HEK293 (cell line): Measurements from ENCODE around the gene LTBP1.

ENCODE experiments used
- HOXD13 ChIP-seq: sonication (generic); formaldehyde crosslinking; IDR thresholded peaks from 2 replicates; pipeline ENCODE4 v1.8.0; 2022; ENCODE audit warnings: missing genetic modification reagents, borderline replicate concordance
- IKZF3 ChIP-seq: fragments of 450-650 bp; IDR thresholded peaks from 2 replicates; pipeline ENCODE4 v1.5.0; 2018; ENCODE audit warnings: missing biosample characterization, mild to moderate bottlenecking, missing genetic modification characterization, moderate library complexity
- MEIS1 ChIP-seq: sonication (generic); formaldehyde crosslinking; IDR thresholded peaks from 2 replicates; pipeline ENCODE4 v1.8.1; 2022; ENCODE audit warnings: missing genetic modification reagents, mild to moderate bottlenecking, borderline replicate concordance
- OVOL3 ChIP-seq: fragments of 450-650 bp; formaldehyde crosslinking; IDR thresholded peaks from 2 replicates; pipeline ENCODE4 v1.5.1; 2016; ENCODE audit warnings: missing biosample characterization, missing genetic modification characterization
- PRDM1 ChIP-seq: fragments of 450-650 bp; formaldehyde crosslinking; IDR thresholded peaks from 2 replicates; pipeline ENCODE4; 2016; ENCODE audit warnings: missing biosample characterization, missing genetic modification characterization
- SCRT2 ChIP-seq: fragments of 450-650 bp; formaldehyde crosslinking; IDR thresholded peaks from 2 replicates; pipeline ENCODE4 v1.5.1; 2016; ENCODE audit warnings: missing biosample characterization, missing genetic modification characterization
- SP2 ChIP-seq: fragments of 450-650 bp; formaldehyde crosslinking; IDR thresholded peaks from 2 replicates; pipeline ENCODE4 v1.5.1; 2016; ENCODE audit warnings: missing biosample characterization, missing genetic modification characterization
- ZNF10 ChIP-seq: fragments of 450-650 bp; formaldehyde crosslinking; IDR thresholded peaks from 2 replicates; pipeline ENCODE4 v1.5.1; 2017; ENCODE audit warnings: missing biosample characterization, missing genetic modification characterization
- ZNF132 ChIP-seq: fragments of 450-650 bp; formaldehyde crosslinking; IDR thresholded peaks from 2 replicates; pipeline ENCODE4 v1.5.1; 2017; ENCODE audit warnings: missing biosample characterization, missing genetic modification characterization, borderline replicate concordance
- ZNF16 ChIP-seq: fragments of 450-650 bp; formaldehyde crosslinking; IDR thresholded peaks from 2 replicates; pipeline ENCODE4 v1.5.1; 2016; ENCODE audit warnings: low read depth, missing biosample characterization, missing genetic modification characterization
- ZNF184 ChIP-seq: fragments of 450-650 bp; IDR thresholded peaks from 2 replicates; pipeline ENCODE4 v1.5.1; 2018; ENCODE audit warnings: missing biosample characterization, mild to moderate bottlenecking, missing genetic modification characterization
- ZNF19 ChIP-seq: fragments of 450-650 bp; formaldehyde crosslinking; IDR thresholded peaks from 2 replicates; pipeline ENCODE4; 2016; ENCODE audit warnings: missing biosample characterization, missing genetic modification characterization, low read depth
- ZNF248 ChIP-seq: fragments of 450-650 bp; formaldehyde crosslinking; IDR thresholded peaks from 2 replicates; pipeline ENCODE4 v1.5.1; 2017; ENCODE audit warnings: missing biosample characterization, missing genetic modification characterization
- ZNF292 ChIP-seq: fragments of 450-650 bp; formaldehyde crosslinking; IDR thresholded peaks from 2 replicates; pipeline ENCODE4 v1.5.1; 2016; ENCODE audit warnings: low read depth, missing biosample characterization, missing genetic modification characterization, borderline replicate concordance
- ZNF324 ChIP-seq: fragments of 450-650 bp; formaldehyde crosslinking; IDR thresholded peaks from 2 replicates; pipeline ENCODE4 v1.5.1; 2016; ENCODE audit warnings: missing biosample characterization, missing genetic modification characterization
- ZNF335 ChIP-seq: fragments of 450-650 bp; formaldehyde crosslinking; conservative IDR thresholded peaks from 2 replicates; pipeline ENCODE4 v1.5.1; 2016; ENCODE audit warnings: missing biosample characterization, missing genetic modification characterization
- ZNF549 ChIP-seq: fragments of 450-650 bp; IDR thresholded peaks from 2 replicates; pipeline ENCODE4 v1.5.1; 2018; ENCODE audit warnings: missing biosample characterization, missing genetic modification characterization, mild to moderate bottlenecking, inconsistent platforms, moderate library complexity
- ZNF585B ChIP-seq: fragments of 450-650 bp; formaldehyde crosslinking; IDR thresholded peaks from 2 replicates; pipeline ENCODE4 v1.5.1; 2016; ENCODE audit warnings: missing biosample characterization, missing genetic modification characterization
- ZNF621 ChIP-seq: fragments of 450-650 bp; formaldehyde crosslinking; IDR thresholded peaks from 2 replicates; pipeline ENCODE4 v1.5.1; 2017; ENCODE audit warnings: missing biosample characterization, missing genetic modification characterization
- ZNF701 ChIP-seq: fragments of 450-650 bp; formaldehyde crosslinking; IDR thresholded peaks from 2 replicates; pipeline ENCODE4 v1.5.1; 2016; ENCODE audit warnings: missing biosample characterization, missing genetic modification characterization
- ZNF830 ChIP-seq: fragments of 450-650 bp; IDR thresholded peaks from 2 replicates; pipeline ENCODE4 v1.5.0; 2018; ENCODE audit warnings: missing biosample characterization, missing genetic modification characterization, low read depth, mild to moderate bottlenecking, moderate library complexity
- ZNF843 ChIP-seq: fragments of 450-650 bp; formaldehyde crosslinking; IDR thresholded peaks from 2 replicates; pipeline ENCODE4 v1.5.1; 2016; ENCODE audit warnings: missing biosample characterization, missing genetic modification characterization
- ZSCAN23 ChIP-seq: fragments of 450-650 bp; formaldehyde crosslinking; IDR thresholded peaks from 2 replicates; pipeline ENCODE4 v1.5.1; 2016; ENCODE audit warnings: missing biosample characterization, missing genetic modification characterization
- ZSCAN30 ChIP-seq: fragments of 450-650 bp; IDR thresholded peaks from 2 replicates; pipeline ENCODE4 v1.5.1; 2018; ENCODE audit warnings: missing biosample characterization, mild to moderate bottlenecking, missing genetic modification characterization, moderate library complexity
- TF ChIP-seq, protein P1 (sequence below): fragments of 450-650 bp; formaldehyde crosslinking; IDR thresholded peaks from 2 replicates; pipeline ENCODE4 v1.5.1; 2017; ENCODE audit warnings: missing biosample characterization, missing genetic modification characterization
- TF ChIP-seq, protein P2 (sequence below): fragments of 450-650 bp; formaldehyde crosslinking; IDR thresholded peaks from 2 replicates; pipeline ENCODE4 v1.5.1; 2016; ENCODE audit warnings: missing biosample characterization, missing genetic modification characterization
- TF ChIP-seq, protein P3 (sequence below): fragments of 450-650 bp; formaldehyde crosslinking; optimal IDR thresholded peaks from 2 replicates; pipeline ENCODE3; 2016; ENCODE audit warnings: missing biosample characterization, mild to moderate bottlenecking, missing genetic modification characterization
- TF ChIP-seq, protein P4 (sequence below): fragments of 450-650 bp; formaldehyde crosslinking; IDR thresholded peaks from 2 replicates; pipeline ENCODE4 v1.5.0; 2017; ENCODE audit warnings: missing biosample characterization, missing genetic modification characterization, borderline replicate concordance
- TF ChIP-seq, protein P5 (sequence below): fragments of 450-650 bp; IDR thresholded peaks from 2 replicates; pipeline ENCODE4 v1.5.1; 2018; ENCODE audit warnings: missing biosample characterization, missing genetic modification characterization
- TF ChIP-seq, protein P6 (sequence below): fragments of 450-650 bp; formaldehyde crosslinking; IDR thresholded peaks from 2 replicates; pipeline ENCODE4 v1.5.1; 2017; ENCODE audit warnings: missing biosample characterization, missing genetic modification characterization

LTBP1 gene

DNA sequence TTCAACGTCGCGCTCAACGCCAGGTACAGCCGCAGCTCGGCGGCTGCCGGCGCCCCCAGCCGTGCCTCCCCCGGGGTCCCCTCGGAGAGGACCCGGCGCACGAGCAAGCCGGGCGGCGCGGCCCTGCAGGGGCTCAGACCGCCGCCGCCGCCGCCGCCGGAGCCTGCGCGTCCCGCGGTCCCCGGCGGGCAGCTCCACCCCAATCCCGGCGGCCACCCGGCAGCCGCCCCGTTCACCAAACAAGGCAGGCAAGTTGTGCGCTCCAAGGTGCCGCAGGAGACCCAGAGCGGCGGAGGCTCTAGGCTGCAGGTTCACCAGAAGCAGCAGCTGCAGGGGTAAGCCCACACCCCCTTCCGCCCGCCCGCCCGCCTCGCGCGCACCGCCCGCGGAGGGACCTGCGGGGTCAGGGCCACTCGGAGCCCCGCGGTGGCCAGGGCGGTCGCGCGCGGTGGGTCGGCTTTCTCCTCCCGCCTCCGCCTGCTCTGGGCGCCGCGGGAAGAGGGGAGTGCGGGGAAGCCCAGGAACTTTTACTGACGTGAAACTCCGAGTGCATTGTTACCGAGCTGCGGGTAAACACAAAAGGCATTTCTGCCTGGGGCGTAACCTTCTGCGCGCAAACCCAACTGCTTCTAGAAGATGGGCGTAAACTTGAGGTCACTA lies 861 bp downstream of the LTBP1 start (continued):
- TF ChIP-seq, protein P1, sequence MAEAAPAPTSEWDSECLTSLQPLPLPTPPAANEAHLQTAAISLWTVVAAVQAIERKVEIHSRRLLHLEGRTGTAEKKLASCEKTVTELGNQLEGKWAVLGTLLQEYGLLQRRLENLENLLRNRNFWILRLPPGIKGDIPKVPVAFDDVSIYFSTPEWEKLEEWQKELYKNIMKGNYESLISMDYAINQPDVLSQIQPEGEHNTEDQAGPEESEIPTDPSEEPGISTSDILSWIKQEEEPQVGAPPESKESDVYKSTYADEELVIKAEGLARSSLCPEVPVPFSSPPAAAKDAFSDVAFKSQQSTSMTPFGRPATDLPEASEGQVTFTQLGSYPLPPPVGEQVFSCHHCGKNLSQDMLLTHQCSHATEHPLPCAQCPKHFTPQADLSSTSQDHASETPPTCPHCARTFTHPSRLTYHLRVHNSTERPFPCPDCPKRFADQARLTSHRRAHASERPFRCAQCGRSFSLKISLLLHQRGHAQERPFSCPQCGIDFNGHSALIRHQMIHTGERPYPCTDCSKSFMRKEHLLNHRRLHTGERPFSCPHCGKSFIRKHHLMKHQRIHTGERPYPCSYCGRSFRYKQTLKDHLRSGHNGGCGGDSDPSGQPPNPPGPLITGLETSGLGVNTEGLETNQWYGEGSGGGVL (tag by site-specific recombination): no peak
- TF ChIP-seq ZNF621 (no peak), ZNF585B (tag by site-specific recombination) (no peak), ZNF830 (tag by site-specific recombination) (no peak), ZNF184 (tag by site-specific recombination) (0 out of 2 replicates have a peak, but pooled peaks have one; percentile 16), OVOL3 (no peak), ZNF10 (no peak), ZNF292 (tag by site-specific recombination) (no peak), PRDM1 (tag by site-specific recombination) (no peak), IKZF3 (0 out of 2 replicates have a peak, but pooled peaks have one; percentile 26), ZNF843 (no peak), ZNF335 (tag by site-specific recombination) (peak; percentile 60), ZNF324 (tag by site-specific recombination) (no peak), MEIS1 (CRISPR knock-in tag) (no peak), ZSCAN30 (tag by site-specific recombination) (peak; percentile 53; the same call in 1 of the 2 replicates), ZSCAN23 (tag by site-specific recombination) (no peak), SCRT2 (no peak), ZNF549 (no peak), HOXD13 (CRISPR knock-in tag) (no peak), ZNF701 (tag by site-specific recombination) (no peak), SP2 (tag by site-specific recombination) (0 out of 2 replicates have a peak, but pooled peaks have one; percentile 14), ZNF19 (tag by site-specific recombination) (no peak), ZNF132 (tag by site-specific recombination) (no peak), ZNF16 (no peak), ZNF248 (no peak)
- TF ChIP-seq, protein P2, sequence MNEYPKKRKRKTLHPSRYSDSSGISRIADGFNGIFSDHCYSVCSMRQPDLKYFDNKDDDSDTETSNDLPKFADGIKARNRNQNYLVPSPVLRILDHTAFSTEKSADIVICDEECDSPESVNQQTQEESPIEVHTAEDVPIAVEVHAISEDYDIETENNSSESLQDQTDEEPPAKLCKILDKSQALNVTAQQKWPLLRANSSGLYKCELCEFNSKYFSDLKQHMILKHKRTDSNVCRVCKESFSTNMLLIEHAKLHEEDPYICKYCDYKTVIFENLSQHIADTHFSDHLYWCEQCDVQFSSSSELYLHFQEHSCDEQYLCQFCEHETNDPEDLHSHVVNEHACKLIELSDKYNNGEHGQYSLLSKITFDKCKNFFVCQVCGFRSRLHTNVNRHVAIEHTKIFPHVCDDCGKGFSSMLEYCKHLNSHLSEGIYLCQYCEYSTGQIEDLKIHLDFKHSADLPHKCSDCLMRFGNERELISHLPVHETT (tag by site-specific recombination): no peak
- TF ChIP-seq, protein P3, sequence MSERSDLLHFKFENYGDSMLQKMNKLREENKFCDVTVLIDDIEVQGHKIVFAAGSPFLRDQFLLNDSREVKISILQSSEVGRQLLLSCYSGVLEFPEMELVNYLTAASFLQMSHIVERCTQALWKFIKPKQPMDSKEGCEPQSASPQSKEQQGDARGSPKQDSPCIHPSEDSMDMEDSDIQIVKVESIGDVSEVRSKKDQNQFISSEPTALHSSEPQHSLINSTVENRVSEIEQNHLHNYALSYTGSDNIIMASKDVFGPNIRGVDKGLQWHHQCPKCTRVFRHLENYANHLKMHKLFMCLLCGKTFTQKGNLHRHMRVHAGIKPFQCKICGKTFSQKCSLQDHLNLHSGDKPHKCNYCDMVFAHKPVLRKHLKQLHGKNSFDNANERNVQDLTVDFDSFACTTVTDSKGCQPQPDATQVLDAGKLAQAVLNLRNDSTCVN (tag by site-specific recombination): peak; percentile 62
- TF ChIP-seq, protein P4, sequence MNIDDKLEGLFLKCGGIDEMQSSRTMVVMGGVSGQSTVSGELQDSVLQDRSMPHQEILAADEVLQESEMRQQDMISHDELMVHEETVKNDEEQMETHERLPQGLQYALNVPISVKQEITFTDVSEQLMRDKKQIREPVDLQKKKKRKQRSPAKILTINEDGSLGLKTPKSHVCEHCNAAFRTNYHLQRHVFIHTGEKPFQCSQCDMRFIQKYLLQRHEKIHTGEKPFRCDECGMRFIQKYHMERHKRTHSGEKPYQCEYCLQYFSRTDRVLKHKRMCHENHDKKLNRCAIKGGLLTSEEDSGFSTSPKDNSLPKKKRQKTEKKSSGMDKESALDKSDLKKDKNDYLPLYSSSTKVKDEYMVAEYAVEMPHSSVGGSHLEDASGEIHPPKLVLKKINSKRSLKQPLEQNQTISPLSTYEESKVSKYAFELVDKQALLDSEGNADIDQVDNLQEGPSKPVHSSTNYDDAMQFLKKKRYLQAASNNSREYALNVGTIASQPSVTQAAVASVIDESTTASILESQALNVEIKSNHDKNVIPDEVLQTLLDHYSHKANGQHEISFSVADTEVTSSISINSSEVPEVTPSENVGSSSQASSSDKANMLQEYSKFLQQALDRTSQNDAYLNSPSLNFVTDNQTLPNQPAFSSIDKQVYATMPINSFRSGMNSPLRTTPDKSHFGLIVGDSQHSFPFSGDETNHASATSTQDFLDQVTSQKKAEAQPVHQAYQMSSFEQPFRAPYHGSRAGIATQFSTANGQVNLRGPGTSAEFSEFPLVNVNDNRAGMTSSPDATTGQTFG (tag by site-specific recombination): no peak
- TF ChIP-seq, protein P5, sequence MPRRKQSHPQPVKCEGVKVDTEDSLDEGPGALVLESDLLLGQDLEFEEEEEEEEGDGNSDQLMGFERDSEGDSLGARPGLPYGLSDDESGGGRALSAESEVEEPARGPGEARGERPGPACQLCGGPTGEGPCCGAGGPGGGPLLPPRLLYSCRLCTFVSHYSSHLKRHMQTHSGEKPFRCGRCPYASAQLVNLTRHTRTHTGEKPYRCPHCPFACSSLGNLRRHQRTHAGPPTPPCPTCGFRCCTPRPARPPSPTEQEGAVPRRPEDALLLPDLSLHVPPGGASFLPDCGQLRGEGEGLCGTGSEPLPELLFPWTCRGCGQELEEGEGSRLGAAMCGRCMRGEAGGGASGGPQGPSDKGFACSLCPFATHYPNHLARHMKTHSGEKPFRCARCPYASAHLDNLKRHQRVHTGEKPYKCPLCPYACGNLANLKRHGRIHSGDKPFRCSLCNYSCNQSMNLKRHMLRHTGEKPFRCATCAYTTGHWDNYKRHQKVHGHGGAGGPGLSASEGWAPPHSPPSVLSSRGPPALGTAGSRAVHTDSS (tag by site-specific recombination): no peak
- TF ChIP-seq, protein P6, sequence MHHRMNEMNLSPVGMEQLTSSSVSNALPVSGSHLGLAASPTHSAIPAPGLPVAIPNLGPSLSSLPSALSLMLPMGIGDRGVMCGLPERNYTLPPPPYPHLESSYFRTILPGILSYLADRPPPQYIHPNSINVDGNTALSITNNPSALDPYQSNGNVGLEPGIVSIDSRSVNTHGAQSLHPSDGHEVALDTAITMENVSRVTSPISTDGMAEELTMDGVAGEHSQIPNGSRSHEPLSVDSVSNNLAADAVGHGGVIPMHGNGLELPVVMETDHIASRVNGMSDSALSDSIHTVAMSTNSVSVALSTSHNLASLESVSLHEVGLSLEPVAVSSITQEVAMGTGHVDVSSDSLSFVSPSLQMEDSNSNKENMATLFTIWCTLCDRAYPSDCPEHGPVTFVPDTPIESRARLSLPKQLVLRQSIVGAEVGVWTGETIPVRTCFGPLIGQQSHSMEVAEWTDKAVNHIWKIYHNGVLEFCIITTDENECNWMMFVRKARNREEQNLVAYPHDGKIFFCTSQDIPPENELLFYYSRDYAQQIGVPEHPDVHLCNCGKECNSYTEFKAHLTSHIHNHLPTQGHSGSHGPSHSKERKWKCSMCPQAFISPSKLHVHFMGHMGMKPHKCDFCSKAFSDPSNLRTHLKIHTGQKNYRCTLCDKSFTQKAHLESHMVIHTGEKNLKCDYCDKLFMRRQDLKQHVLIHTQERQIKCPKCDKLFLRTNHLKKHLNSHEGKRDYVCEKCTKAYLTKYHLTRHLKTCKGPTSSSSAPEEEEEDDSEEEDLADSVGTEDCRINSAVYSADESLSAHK (tag by site-specific recombination): no peak
